HepG2 (cell line): Measurements from ENCODE around the gene LSMEM2. TPM values are rescaled to one million over a fixed set of nuclear protein-coding genes. Genes with fewer than 3 reads are reported as not detected.

ENCODE experiments used
- ATAC-seq: fragments of 200-7000 bp; cut with Tn5 transposase; 3 replicates; pipeline ENCODE4 v1.9.1; 2020; ENCODE audit warnings: mild to moderate bottlenecking, moderate library complexity
- BruUV-seq: library from RNA; stranded (reverse); fragments of 400-500 nt; replicated peaks from 2 replicates; lab custom pipeline; 2021; lab: Mats Ljungman, UMichigan
- CTCF ChIA-PET: fragments of 300-600 bp; formaldehyde crosslinking; extraction: SDS; loops from one replicate; lab custom pipeline; 2021; ENCODE audit warnings: low total read pairs, inconsistent platforms, low intra/inter-chr PET ratio; lab: Yijun Ruan, JAX
- POLR2A ChIA-PET: fragments of 350-600 bp; sonication (Branson Sonifier 250); formaldehyde crosslinking; loops from one replicate; lab custom pipeline; 2020; ENCODE audit warnings: antibody characterized with exemption, inconsistent platforms; lab: Yijun Ruan, JAX
- DNase-seq: peaks from one replicate; pipeline ENCODE4 v3.0.0-alpha.2; 2015; ENCODE audit warnings: low spot score
- FAIRE-seq: peaks from 3 replicates; lab custom pipeline; 2011; peaks lifted over from hg19 to GRCh38; lab: Jason Lieb, UNC
- H2AFZ ChIP-seq: one replicate; pipeline ENCODE4 v1.6.1; 2011; ENCODE audit warnings: low read length, inconsistent platforms
- H3K27ac ChIP-seq: fragments of 300-600 bp; 3 replicates; pipeline ENCODE4 v1.8.0; 2011; ENCODE audit warnings: mixed run types, mild to moderate bottlenecking, mixed read lengths, low read length, inconsistent platforms; ENCODE audit not compliant: insufficient read depth; ENCODE audit errors: extremely low read length
- H3K27me3 ChIP-seq, 2 experiments: fragments of 200-600 bp in 1 of 2; 2 replicates in 1 of 2; 3 replicates in 1 of 2; pipeline versions ENCODE4 v1.6.0 to v1.8.0; 2011; ENCODE audit warnings: low read length in 2 of 2, mild to moderate bottlenecking in 2 of 2, moderate library complexity in 2 of 2, inconsistent platforms in 1 of 2; ENCODE audit not compliant: insufficient read depth in 2 of 2, control insufficient read depth in 1 of 2
- H3K36me3 ChIP-seq, 2 experiments: fragments of 200-600 bp in 1 of 2; replicated peaks in 1 of 2; 2 replicates in 1 of 2; 3 replicates in 1 of 2; pipeline versions ENCODE4 v1.5.1 to v1.8.0; 2011; ENCODE audit warnings: low read length in 2 of 2, inconsistent platforms in 1 of 2; ENCODE audit not compliant: insufficient read depth in 2 of 2, control insufficient read depth in 1 of 2
- H3K4me1 ChIP-seq: 2 replicates; pipeline ENCODE4 v1.5.1; 2012; ENCODE audit warnings: low read length, inconsistent platforms; ENCODE audit not compliant: insufficient read depth
- H3K4me2 ChIP-seq: 2 replicates; pipeline ENCODE4 v1.6.0; 2011; ENCODE audit warnings: low read depth, low read length, inconsistent platforms
- H3K4me3 ChIP-seq, 3 experiments: fragments of 200-600 bp in 1 of 3; sonication (generic), shearing (Covaris generic) in 1 of 3; replicated peaks in 1 of 3; 2 replicates each; pipeline ENCODE4 v1.5.1; 2011 to 2016; ENCODE audit warnings: low read length in 3 of 3, inconsistent platforms in 2 of 3, low read depth in 2 of 3, mild to moderate bottlenecking in 2 of 3, control low read depth in 1 of 3, mixed read lengths in 1 of 3; ENCODE audit not compliant: insufficient read depth in 1 of 3
- H3K79me2 ChIP-seq: one replicate; pipeline ENCODE4 v1.6.1; 2011; ENCODE audit warnings: low read length, inconsistent platforms; ENCODE audit not compliant: insufficient read depth
- H3K9ac ChIP-seq: 2 replicates; pipeline ENCODE4 v1.6.0; 2011; ENCODE audit warnings: mild to moderate bottlenecking, low read depth, low read length, inconsistent platforms; ENCODE audit not compliant: insufficient read depth
- H3K9me3 ChIP-seq: 2 replicates; pipeline ENCODE4 v1.5.1; 2012; ENCODE audit warnings: mild to moderate bottlenecking, low read length
- H4K20me1 ChIP-seq: 2 replicates; pipeline ENCODE4 v1.6.0; 2011; ENCODE audit warnings: inconsistent platforms, mild to moderate bottlenecking, low read length, moderate library complexity; ENCODE audit not compliant: insufficient read depth
- ARNTL ChIP-seq: sonication (generic); formaldehyde crosslinking; IDR thresholded peaks from 2 replicates; pipeline ENCODE4 v1.4.0; 2020; ENCODE audit warnings: mild to moderate bottlenecking, missing genetic modification reagents
- BCL6 ChIP-seq: IDR thresholded peaks from 2 replicates; pipeline ENCODE4 v1.6.1; 2016; ENCODE audit warnings: missing genetic modification reagents, missing compliant biosample characterization
- DR1 ChIP-seq: sonication (generic); formaldehyde crosslinking; IDR thresholded peaks from 2 replicates; pipeline ENCODE4 v1.8.0; 2021; ENCODE audit warnings: mild to moderate bottlenecking, missing genetic modification reagents, inconsistent platforms
- GFI1 ChIP-seq: sonication (generic); formaldehyde crosslinking; IDR thresholded peaks from 2 replicates; pipeline ENCODE4 v1.5.0; 2020; ENCODE audit warnings: missing genetic modification reagents, mild to moderate bottlenecking, borderline replicate concordance
- HES4 ChIP-seq: sonication (generic); formaldehyde crosslinking; IDR thresholded peaks from 2 replicates; pipeline ENCODE4 v1.9.0; 2021; ENCODE audit warnings: mild to moderate bottlenecking, missing genetic modification reagents, borderline replicate concordance
- JUN ChIP-seq: sonication (generic); formaldehyde crosslinking; IDR thresholded peaks from 2 replicates; pipeline ENCODE4 v1.4.0; 2020; ENCODE audit warnings: mild to moderate bottlenecking, missing genetic modification reagents
- MIER3 ChIP-seq: IDR thresholded peaks from 2 replicates; pipeline ENCODE4 v1.6.1; 2016; ENCODE audit warnings: missing compliant biosample characterization, borderline replicate concordance
- PHB2 ChIP-seq: fragments of 450-650 bp; IDR thresholded peaks from 2 replicates; pipeline ENCODE4 v1.6.1; 2018; ENCODE audit not compliant: partially characterized antibody
- STAT6 ChIP-seq: sonication (generic); formaldehyde crosslinking; IDR thresholded peaks from 2 replicates; pipeline ENCODE4 v1.4.0; 2020; ENCODE audit warnings: missing genetic modification reagents, mild to moderate bottlenecking, borderline replicate concordance
- TAF1 ChIP-seq: sonication (generic); formaldehyde crosslinking; IDR thresholded peaks from 2 replicates; pipeline ENCODE4 v1.4.0; 2020; ENCODE audit warnings: missing genetic modification reagents
- TRAFD1 ChIP-seq: sonication (generic); formaldehyde crosslinking; IDR thresholded peaks from 2 replicates; pipeline ENCODE4 v1.5.1; 2020; ENCODE audit warnings: missing genetic modification reagents, mild to moderate bottlenecking, borderline replicate concordance
- ZBTB3 ChIP-seq: sonication (generic); formaldehyde crosslinking; IDR thresholded peaks from 2 replicates; pipeline ENCODE4 v1.4.0; 2020; ENCODE audit warnings: low read depth, mild to moderate bottlenecking, moderate library complexity, missing genetic modification reagents, borderline replicate concordance
- ZFP36L1 ChIP-seq: sonication (generic); formaldehyde crosslinking; IDR thresholded peaks from 2 replicates; pipeline ENCODE4 v1.8.0; 2022; ENCODE audit warnings: mild to moderate bottlenecking, missing genetic modification reagents, moderate library complexity
- ZNF280B ChIP-seq: sonication (generic); formaldehyde crosslinking; IDR thresholded peaks from 2 replicates; pipeline ENCODE4 v1.5.0; 2020; ENCODE audit warnings: missing genetic modification reagents, mild to moderate bottlenecking, borderline replicate concordance
- ZNF713 ChIP-seq: sonication (generic); formaldehyde crosslinking; IDR thresholded peaks from 2 replicates; pipeline ENCODE4 v1.4.0; 2020; ENCODE audit warnings: mild to moderate bottlenecking, missing genetic modification reagents
- WGBS: methylation state at CpG from one replicate; pipeline ENCODE4 v1.1.6; 2017; ENCODE audit warnings: low lambda C conversion rate; 5-methylcytosine and 5-hydroxymethylcytosine counted together
- in situ Hi-C: cut with HindIII; loops from 2 replicates; pipeline ENCODE4 v1.10.0; 2017; ENCODE audit warnings: low pct_unique_long_range_greater_than_20kb; ENCODE audit not compliant: extremely low pct_ligation_motif_present
- intact Hi-C: fragments of 100-400 bp; cut with micrococcal nuclease; formaldehyde crosslinking; loops from one replicate; pipeline ENCODE4 v1.10.0; 2022; ENCODE audit not compliant: unreplicated experiment
- polyA plus RNA-seq, 8 experiments: library from polyadenylated mRNA; depleted of rRNA in 3 of 8; stranded (reverse) in 7 of 8; unstranded in 1 of 8; fragments of >200 nt; fragmentation: Illumina TruSeq in 4 of 8; extraction: Trizol in 4 of 8; gene quantifications; 2 replicates each; pipeline versions ENCODE4 v1.2.1 to v1.2.3, GENCODE V29; 2011 to 2016; ENCODE audit warnings: low read depth in 4 of 8, missing spikeins in 1 of 8, mixed read lengths in 1 of 8; ENCODE audit not compliant: insufficient read depth in 1 of 8
- total RNA-seq, 5 experiments: library from RNA; depleted of rRNA; stranded (reverse); fragments of >200 nt; fragmentation: Illumina TruSeq; extraction: Trizol; gene quantifications; 2 replicates each; pipeline ENCODE4 v1.2.3, GENCODE V29; 2016; ENCODE audit warnings: low read depth in 1 of 5
- TF ChIP-seq, protein P1 (sequence below): sonication (generic); formaldehyde crosslinking; IDR thresholded peaks from 2 replicates; pipeline ENCODE4 v1.4.0; 2020; ENCODE audit warnings: missing genetic modification reagents

LSMEM2 gene
- total and polyA plus RNA-seq, 2 of the 13 experiments (the other 11 are each of a cell fraction or from before 2014, with no cell fraction given): 0.07 to 0.41 TPM

- TF ChIP-seq PHB2 (no peak), ARNTL (CRISPR knock-in tag) (no peak), DR1 (CRISPR knock-in tag) (no peak), JUN (no peak), TRAFD1 (CRISPR knock-in tag) (no peak), BCL6 (CRISPR knock-in tag) (no peak), ZFP36L1 (no peak), ZNF280B (no peak)
- TF ChIP-seq, all 625 proteins: peak for 3
Observed at GRCh38 chr3:50266017-50266416, 12.9 kb upstream of the LSMEM2 start (continued).

DNA sequence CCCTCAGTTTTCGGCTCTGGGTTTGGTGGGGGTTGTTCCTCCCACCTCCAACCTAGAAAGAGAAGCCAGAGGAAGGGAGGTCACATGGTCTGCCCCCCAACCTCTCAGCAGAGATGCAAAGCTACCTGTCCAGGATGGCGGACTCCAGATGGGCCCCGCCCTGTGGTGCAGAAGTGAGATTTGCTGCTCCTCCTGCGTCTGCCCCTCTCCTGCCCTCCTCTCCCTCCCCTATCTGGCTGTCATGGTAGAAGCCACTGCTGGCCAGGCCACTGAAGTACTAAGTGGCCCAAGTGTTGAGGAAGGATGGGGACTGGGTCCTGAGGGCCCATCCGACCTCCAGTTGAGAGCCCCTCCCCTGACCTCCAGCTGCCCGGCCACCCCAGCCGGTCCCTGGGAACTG is 12.1 kb upstream of the LSMEM2 start:
- no peaks in the 10 kb centered on the region for H3K9me3 ChIP-seq
- intact Hi-C loops: no loop called here
- TF ChIP-seq GFI1 (CRISPR knock-in tag) (no peak), ZBTB3 (CRISPR knock-in tag) (no peak), MIER3 (CRISPR knock-in tag) (no peak), HES4 (CRISPR knock-in tag) (no peak), ZNF713 (CRISPR knock-in tag) (no peak), TAF1 (no peak), STAT6 (CRISPR knock-in tag) (no peak)
- TF ChIP-seq, protein P1, sequence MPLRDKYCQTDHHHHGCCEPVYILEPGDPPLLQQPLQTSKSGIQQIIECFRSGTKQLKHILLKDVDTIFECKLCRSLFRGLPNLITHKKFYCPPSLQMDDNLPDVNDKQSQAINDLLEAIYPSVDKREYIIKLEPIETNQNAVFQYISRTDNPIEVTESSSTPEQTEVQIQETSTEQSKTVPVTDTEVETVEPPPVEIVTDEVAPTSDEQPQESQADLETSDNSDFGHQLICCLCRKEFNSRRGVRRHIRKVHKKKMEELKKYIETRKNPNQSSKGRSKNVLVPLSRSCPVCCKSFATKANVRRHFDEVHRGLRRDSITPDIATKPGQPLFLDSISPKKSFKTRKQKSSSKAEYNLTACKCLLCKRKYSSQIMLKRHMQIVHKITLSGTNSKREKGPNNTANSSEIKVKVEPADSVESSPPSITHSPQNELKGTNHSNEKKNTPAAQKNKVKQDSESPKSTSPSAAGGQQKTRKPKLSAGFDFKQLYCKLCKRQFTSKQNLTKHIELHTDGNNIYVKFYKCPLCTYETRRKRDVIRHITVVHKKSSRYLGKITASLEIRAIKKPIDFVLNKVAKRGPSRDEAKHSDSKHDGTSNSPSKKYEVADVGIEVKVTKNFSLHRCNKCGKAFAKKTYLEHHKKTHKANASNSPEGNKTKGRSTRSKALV (CRISPR knock-in tag): no peak

More for the DNA sequence above, 12.1 kb upstream of the LSMEM2 start:
- no peak overlapping the region for H2AFZ ChIP-seq
- POLR2A ChIA-PET: interaction anchor here (1.1 to 3.2 kb wide), 6 partner anchors 17 to 71 kb away, joined by 3 to 14 read pairs (median 9); partner anchors contain the start of genes IFRD2 and SLC38A3
- BruUV-seq: no TSS peak
- no peaks in the 10 kb centered on the region for H4K20me1 ChIP-seq
- peak overlapping the region; percentile 98; the same call in 1 of the 2 replicates for H3K4me2 ChIP-seq
- no peaks in the 10 kb centered on the region; a peak in 2 of 5 replicates for H3K36me3 ChIP-seq
- H3K27me3 ChIP-seq: no peaks in the 10 kb centered on the region; a peak in 1 of 5 replicates
- peaks cover 32% of the 10 kb centered on the region for H3K79me2 ChIP-seq
- in situ Hi-C loops: no loop called here
- CTCF ChIA-PET: no interaction called here
- peak overlapping the region in 1 of 3 experiments; percentile 83; a peak in 2 of 6 replicates for H3K4me3 ChIP-seq
- DNase-seq (no peak), FAIRE-seq (no peak), ATAC-seq (no peak)
- peak overlapping the region; percentile 94 for H3K9ac ChIP-seq
- peaks cover 88% of the 10 kb centered on the region for H3K4me1 ChIP-seq
- WGBS: 77% methylated on average over 4 of the region's 7 CpGs
- peak overlapping the region; percentile 96 for H3K27ac ChIP-seq
